Stimulated activated CD8-positive, alpha-beta memory T cell treated with anti-CD3 and anti-CD28 coated beads, Interleukin-4, amount 100 ng/mL, for 48 hours (primary cell): Measurements from ENCODE around the gene ADH1B.
"Not testable (repeated sequence)": the region's sequence is repeated elsewhere in the genome, so short reads cannot be mapped to it uniquely, and the experiment has no call there.

Experiments
- DNase-seq: peaks from one replicate; pipeline ENCODE4 v3.0.0-alpha.2; 2020

The ADH1B gene

GRCh38 chr4:99323756-99324155, 2.6 kb upstream of the ADH1B start:
- no peak for DNase-seq

- DNase-seq: not testable (repeated sequence)
These were observed 3.4 kb downstream of the ADH1B start for GRCh38 chr4:99317811-99318210.

GRCh38 chr4:99317354-99317753, 3.8 kb downstream of the ADH1B start:
- no peak for DNase-seq

GRCh38 chr4:99315839-99316238, 5.4 kb downstream of the ADH1B start:
- no peak for DNase-seq

GRCh38 chr4:99314211-99314610, 7.0 kb downstream of the ADH1B start:
- DNase-seq: no peak

GRCh38 chr4:99310389-99310788, 10.8 kb downstream of the ADH1B start:
- DNase-seq: no peak

GRCh38 chr4:99305638-99306400, 15.4 kb downstream of the ADH1B start:
- no peak for DNase-seq

- no peak for DNase-seq
These were observed 19.6 kb downstream of the ADH1B start for GRCh38 chr4:99301376-99302164.

- DNase-seq: no peak
These were observed 20.3 kb downstream of the ADH1B start for GRCh38 chr4:99300934-99301333.

- no peak for DNase-seq
These were observed 27.8 kb downstream of the ADH1B start for GRCh38 chr4:99293357-99293756.

- DNase-seq: no peak
These were observed 30.1 kb downstream of the ADH1B start, which contains the start of gene ADH1A for GRCh38 chr4:99290848-99291786. TSS of gene ADH1A (minus strand) at chr4:99290985. CDS start at chr4:99290914, 71 bp downstream.

- no peak for DNase-seq
These were observed 35.8 kb downstream of the ADH1B start for GRCh38 chr4:99285387-99285786.

GRCh38 chr4:99282731-99283130, 38.5 kb downstream of the ADH1B start:
- no peak for DNase-seq

GRCh38 chr4:99281261-99281660, 39.9 kb downstream of the ADH1B start:
- DNase-seq: no peak

- no peak for DNase-seq
These were observed 44.8 kb downstream of the ADH1B start for GRCh38 chr4:99276417-99276816.

GRCh38 chr4:99275885-99276284, 45.3 kb downstream of the ADH1B start:
- no peak for DNase-seq

- no peak for DNase-seq
These were observed 46.2 kb downstream of the ADH1B start for GRCh38 chr4:99275050-99275449.

- no peak for DNase-seq
These were observed 47.5 kb downstream of the ADH1B start for GRCh38 chr4:99273704-99274103.

- DNase-seq: no peak
These were observed 56.3 kb downstream of the ADH1B start for GRCh38 chr4:99264927-99265326.
